HG02642 (cell line): Measurements from ENCODE around the gene SLC35F6.
A peak's percentile ranks its signal among the peaks of the same experiment; 100 is the strongest.
"Not testable (repeated sequence)": the region's sequence is repeated elsewhere in the genome, so short reads cannot be mapped to it uniquely, and the experiment has no call there.

Source experiments
- ATAC-seq: cut with Tn5 transposase; IDR thresholded peaks from one replicate; pipeline ENCODE4 v1.9.1; 2021; ENCODE audit warnings: mild to moderate bottlenecking; ENCODE audit not compliant: unreplicated experiment, poor library complexity

The SLC35F6 gene

DNA sequence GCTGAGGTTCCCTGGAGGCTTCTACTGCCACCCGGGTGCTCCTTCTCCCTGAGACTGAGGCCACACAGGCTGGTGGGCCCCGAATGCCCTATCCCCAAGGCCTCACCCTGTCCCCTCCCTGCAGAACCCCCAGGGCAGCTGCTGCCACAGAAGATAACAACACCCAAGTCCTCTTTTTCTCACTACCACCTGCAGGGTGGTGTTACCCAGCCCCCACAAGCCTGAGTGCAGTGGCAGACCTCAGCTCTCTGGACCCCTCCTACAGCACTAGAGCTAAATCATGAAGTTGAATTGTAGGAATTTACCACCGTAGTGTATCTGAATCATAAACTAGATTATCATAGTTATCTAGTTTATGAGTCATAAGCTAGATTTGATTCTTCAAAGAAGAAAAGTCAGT, 14.4 kb downstream of the SLC35F6 start:
- no peak for ATAC-seq

DNA sequence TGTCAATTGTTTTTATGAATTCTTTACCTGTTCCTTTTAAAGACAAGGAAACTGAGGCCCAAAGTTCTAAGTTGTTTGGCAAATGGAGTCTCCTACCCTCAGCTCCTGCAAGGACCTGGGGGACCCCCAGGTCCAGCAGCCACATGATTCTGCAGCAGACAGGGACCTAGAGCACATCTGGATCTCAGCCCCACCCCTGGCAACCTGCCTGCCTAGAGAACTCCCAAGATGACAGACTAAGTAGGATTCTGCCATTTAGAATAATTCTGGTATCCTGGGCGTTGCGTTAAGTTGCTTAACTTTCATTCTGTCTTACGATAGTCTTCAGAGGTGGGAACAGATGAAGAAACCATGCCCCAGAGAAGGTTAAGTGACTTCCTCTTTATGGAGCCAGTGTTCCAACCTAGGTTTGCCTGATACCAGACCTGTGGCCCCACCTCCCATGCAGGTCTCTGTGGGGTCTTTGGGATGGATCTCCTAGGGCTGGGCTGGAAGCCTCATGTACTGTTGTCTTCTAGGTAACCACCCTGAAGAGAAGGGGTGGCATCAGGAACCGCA, 16.2 kb downstream of the SLC35F6 start:
- ATAC-seq, result no peak

DNA sequence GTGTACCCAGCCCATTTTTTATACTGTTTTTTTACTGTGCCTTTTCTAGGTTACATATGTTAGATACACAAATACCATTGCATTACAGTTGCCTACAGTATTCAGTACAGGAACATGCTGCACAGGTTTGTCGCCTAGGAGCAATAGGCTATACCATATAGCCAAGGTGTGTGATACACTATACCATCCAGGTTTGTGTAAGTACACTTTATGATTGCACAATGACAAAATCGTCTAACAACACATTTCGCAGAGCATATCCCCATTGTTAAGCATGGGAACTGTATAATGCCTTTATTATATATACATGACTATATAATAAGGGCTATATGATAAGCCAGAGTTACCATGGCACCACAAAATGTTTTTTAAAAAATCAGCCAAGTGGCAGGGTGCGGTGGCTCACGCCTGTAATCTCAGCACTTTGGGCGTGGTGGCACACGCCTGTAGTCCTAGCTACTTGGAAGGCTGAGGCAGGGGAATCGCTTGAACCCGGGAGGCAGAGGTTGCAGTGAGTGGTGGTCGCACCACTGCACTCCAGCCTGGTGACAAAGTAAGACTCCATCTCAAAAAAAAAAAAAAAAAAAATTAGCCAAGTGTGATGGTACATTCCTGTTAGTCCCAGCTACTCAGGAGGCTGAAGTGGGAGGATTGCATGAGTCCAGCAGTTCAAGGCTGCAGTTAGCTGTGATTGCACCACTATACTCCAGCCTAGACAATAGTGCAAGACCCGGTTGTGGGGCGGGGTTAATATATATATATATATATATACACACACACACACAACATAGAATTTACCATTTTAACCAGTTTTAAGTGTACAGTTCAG, 19.0 kb downstream of the SLC35F6 start:
- ATAC-seq, result no peak

DNA sequence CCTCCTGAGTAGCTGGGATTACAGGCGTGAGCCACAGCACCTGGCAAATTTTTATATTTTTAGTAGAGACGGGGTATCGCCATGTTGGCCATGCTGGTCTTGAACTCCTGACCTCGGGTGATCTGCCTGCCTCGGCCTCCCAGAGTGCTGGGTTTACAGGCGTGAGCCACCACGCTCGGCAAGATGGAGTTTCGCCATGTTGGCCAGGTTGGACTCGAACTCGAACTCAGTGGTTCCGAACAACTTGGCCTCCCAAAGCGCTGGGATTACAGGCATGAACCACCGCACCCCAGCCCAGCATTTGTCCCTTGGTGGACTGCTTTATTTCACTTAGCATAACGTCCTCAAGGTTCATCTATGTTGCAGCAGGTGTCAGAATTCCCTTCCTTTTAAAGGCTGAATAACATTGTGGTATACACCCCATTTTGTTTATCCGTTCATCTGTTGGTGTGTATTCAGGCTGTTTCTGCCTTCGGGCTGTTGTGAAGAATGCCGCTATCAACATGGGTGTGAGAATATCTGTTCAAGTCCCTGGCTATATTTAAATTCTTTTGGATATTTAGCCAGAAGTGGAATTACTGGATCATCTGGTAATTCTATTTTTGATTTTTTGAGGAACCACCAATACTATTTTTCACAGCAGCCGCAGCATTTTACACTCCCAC, 20.6 kb downstream of the SLC35F6 start:
- no peak for ATAC-seq

DNA sequence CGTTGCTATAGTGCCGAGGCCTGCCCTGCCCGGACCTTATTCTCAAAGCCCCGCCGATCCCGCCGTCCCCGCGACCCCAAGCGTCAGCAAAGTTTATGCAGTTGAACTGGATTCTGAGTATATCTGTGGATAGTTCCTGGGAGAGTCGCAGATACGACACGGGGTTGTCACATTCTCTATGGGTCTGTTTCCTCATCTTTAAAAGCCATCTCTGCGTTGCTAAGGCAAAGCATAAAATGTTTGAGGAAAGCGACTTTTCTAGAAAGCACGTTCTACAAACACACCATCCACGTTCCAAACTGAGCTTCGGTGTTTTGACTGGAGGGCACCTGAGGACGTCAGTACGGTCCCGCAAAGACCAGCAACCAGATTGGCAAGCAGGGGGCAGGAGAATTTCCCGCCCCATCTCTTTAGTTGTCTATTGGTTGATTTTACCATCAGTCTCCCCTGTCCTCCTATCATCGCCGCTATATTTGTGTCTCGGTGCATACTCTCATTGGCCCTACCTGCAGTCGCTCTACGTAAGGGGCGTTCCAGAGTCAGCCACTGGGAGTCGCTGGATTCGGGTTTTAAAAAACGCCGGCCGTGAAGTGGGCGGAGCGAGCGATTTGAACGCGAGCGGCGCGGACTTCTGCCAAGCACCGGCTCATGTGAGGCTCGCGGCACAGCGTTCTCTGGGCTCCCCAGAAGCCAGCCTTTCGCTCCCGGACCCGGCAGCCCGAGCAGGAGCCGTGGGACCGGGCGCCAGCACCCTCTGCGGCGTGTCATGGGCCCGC, 21.5 kb downstream of the SLC35F6 start, which contains the start of gene CENPA:
TSS of gene CENPA (plus strand) at position 626 of the 776 bp plus-strand sequence. CDS start at position 767, 141 bp downstream.
- ATAC-seq, result peak; percentile 99

DNA sequence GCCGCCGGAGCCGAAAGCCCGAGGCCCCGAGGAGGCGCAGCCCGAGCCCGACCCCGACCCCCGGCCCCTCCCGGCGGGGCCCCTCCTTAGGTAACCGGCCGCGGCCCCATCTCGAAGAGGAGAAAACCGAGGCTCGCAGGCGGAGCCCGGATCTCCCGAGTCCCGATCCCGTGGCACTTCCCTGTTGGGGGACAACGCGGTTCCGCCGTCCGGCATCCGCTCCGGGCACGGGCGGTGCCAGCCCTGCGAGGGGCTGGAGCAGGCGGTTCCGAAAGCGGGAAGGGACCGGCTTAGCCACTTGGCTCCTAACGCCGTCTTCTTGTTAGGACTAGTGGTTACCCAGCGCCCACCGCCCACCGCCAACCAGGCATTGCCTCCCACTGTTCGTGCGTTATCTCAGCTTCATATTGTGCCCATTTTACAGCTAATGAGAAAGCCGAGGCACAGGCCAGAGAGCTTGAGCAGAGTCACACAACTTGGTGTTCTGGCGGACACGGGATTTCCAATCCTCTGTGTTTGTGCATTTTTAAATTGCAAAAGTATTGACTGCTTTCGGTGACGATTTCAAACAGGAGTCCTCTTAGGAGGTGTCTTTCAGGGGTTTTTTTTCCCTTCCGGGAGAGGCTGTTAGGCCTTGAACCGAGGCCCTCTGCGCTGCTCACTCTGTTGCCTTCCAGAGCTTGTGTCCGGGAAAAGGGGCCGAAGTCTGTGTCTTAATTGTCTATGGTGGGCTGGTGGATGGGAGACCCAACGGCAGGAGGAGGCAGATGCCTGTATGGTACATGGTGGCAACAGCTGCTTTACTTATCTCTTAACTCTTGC, 22.3 kb downstream of the SLC35F6 start:
- peak; percentile 10 for ATAC-seq

DNA sequence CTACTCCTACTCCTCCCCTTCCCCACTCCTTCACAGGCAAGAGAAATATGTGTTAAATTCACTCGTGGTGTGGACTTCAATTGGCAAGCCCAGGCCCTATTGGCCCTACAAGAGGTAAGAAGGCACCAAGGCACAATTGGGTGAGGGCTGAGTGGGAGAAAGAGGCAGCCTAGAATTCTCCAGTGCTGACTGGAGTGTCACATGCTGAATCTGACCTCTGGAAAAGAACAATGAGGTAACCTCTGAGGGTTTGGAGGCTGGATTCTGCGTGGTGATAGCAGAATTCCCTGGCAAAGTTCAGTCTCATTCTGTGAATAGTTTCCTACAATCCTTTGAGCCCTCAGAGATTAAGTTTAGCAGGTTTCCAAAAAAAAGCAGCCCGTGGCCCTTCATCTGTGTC, 28.6 kb downstream of the SLC35F6 start:
- no peak for ATAC-seq

DNA sequence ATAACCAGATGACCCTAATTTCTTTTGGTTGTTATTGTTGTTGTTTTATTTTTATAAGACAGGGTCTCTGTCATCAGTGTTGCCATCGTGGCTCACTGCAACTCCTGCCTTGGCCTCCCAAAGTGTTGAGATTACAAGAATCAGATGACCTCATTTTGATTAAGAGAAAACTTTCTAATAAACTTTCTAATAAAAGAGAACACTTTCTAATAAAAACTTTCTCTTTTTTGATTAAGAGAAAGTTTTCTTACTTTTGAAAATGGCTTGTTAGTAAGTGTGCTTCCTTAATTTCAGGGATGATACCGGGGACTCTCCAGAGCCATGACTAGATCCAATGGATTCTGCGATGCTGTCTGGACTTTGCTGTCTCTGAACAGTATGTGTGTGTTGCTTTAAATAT, 29.4 kb downstream of the SLC35F6 start:
- ATAC-seq, result no peak

DNA sequence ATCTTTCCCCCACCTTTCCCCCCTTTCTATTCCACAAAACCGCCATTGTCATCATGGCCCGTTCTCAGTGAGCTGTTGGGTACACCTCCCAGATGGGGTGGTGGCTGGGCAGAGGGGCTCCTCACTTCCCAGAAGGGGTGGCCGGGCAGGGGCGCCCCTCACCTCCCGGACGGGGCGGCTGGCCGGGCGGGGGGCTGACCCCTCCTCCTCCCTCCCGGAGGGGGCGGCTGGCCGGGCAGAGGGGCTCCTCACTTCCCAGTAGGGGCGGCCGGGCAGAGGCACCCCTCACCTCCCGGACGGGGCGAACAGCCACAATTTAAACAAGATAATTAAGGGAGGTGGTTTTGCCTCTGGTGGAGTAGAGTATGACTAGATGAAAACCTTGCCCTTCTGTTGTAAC, 31.1 kb downstream of the SLC35F6 start:
- not testable (repeated sequence) for ATAC-seq

DNA sequence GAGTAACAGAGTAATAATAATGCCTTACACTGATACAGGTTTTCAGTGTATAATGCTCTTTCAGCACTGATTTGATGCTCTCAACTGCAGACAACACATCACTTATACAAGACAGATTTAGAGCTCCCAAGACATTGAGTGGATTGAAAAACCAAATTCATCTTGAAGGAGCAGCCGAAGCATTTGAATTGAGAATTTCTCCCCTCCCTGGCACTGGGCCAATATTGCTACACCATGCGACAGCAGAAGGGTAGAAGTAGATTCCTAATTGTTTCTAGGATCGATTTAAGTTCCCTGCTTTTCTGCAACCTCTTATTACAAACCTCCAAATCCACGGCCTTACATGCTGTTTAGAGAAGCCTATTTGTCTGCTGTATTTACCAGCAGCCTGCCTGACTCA, 37.2 kb downstream of the SLC35F6 start:
- ATAC-seq, result no peak

DNA sequence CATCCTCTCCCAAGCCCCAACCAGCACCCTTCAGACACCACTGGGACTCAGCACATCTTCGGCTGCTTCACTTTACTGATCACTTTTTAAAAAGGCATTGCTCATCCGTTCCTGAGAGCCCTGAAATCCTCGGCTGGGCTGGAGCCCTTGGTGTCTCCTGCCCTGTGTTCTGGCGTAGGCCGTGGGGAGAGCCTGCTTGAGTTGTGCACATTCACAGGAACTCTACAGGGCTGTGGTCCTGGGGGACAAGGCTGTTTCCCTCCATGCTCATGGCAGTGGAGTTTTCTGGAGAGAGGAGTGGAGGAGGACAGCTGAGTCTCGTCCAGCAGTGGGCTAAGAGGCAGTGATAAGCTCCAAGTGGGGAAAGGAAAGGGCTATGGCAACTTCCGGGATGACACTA, 37.7 kb downstream of the SLC35F6 start:
- ATAC-seq, result no peak

DNA sequence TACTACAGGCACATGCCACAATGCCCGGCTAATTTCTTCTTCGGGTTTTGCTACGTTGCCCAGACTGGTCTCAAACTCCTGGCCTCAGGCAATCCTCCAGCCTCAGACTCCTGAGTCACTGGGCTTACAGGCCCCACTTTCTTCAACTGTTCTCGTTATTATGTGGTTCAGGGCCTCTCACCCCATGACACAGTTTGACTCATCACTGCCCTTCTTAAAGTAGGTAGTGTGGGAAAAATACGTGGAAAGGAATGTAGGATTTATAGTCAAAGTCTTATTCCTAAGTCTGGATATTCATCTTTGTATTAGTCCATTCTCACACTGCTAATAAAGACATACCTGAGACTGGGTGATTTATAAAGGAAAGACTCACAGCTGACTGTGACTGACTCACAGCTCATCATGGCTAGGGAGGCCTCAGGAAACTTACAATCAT, 41.2 kb downstream of the SLC35F6 start:
- no peak for ATAC-seq

DNA sequence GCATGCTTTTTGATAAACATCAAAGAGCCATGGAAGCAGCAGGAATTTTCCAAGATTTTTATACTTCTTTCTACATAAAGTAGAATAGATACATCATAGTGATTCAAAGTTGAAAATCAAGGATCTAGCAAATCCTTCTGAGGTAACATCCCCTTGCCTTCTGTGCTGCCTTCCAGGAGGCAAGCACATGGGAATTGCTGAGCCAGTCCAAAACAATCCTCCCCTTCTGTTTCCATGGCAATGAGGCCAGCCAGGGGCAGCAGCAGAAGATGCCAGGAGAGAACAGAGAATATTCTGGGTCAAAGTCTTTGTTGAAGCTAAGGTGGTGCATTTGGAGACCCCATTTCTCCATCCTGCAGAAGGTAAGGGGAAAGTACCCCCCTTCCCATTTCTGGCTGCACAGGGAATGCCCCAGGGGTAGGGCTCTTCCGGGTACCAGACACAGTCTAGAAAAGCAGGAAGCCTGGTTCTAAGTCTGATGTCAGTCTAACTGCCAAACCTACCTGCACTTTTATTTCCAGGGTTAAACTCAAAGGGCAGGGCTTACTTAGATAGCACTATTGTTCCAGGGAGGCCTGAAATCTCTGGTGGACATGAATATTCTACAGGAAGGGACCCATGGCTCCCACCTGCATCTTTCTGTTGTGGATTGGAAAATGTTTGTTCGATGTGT, 43.8 kb downstream of the SLC35F6 start:
- ATAC-seq, result no peak

DNA sequence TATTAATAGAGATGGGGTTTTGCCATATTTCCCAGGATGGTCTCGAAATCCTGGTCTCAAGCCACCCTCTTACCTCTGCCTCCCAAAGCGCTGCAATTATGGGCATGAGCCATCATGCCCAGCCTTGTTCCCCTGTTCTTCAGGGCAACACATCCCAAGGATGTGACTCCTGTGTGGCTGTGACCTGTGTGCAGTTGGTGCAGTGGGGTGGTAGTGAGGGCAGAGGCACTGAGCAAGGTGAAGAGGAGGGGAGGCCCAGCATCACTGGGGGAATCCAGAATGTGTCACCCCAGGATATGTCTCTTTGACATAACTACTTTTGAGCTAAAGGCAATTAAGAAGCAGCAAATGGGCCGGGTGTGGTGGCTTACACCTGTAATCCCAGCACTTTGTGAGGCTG, 45.1 kb downstream of the SLC35F6 start:
- ATAC-seq, result no peak

DNA sequence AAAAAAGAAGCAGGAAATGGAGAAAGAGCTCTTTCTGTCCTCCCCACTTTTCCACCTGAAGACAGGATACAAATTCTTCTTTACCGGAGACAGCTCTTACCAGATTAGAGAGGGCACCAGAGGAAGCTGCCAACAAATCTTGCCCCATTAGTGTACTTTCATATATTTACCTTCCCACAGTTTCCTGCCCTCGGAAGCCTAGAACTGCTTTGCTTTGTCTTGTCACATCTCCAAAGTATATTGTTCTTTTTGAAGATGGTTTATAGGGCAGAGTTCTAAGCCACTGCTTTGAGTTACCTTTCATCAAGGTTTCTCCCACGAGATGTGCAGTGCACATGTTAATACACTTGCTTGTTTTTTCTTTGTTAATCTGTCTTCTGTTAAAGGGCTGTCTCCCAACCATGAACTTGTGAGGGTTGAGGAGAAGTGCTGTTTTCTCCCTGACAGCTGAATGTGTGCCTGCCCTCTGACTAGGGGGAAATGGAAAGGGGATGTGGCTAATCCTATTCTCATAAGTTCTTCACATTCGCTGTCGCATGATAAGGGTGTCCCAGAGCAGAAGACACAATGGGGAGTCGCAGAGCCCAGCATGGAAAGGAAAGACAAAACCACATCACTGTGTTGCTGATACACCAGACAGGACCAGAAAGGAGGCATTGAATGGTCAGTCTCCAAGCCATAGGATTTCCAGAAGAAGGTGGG, 45.9 kb downstream of the SLC35F6 start:
- no peak for ATAC-seq

DNA sequence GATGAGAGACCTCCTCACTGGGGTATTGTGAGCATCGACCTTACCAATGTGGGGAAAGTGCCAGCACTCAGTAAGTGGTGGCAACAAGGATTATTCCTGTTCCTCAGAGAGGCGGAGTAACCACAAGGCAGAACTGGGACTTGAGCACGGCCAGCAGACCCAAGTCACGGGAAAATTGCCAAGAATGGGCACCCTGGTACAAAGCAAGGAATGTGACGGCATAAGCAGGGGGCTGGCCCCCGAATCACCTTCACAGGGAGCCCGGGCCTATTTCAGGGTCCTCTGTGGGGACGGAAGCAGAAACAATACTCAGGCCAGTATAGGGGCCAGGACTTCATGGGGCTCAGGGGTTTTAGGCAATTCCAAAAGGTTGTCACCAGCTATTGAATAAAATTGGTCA, 47.2 kb downstream of the SLC35F6 start:
- no peak for ATAC-seq

DNA sequence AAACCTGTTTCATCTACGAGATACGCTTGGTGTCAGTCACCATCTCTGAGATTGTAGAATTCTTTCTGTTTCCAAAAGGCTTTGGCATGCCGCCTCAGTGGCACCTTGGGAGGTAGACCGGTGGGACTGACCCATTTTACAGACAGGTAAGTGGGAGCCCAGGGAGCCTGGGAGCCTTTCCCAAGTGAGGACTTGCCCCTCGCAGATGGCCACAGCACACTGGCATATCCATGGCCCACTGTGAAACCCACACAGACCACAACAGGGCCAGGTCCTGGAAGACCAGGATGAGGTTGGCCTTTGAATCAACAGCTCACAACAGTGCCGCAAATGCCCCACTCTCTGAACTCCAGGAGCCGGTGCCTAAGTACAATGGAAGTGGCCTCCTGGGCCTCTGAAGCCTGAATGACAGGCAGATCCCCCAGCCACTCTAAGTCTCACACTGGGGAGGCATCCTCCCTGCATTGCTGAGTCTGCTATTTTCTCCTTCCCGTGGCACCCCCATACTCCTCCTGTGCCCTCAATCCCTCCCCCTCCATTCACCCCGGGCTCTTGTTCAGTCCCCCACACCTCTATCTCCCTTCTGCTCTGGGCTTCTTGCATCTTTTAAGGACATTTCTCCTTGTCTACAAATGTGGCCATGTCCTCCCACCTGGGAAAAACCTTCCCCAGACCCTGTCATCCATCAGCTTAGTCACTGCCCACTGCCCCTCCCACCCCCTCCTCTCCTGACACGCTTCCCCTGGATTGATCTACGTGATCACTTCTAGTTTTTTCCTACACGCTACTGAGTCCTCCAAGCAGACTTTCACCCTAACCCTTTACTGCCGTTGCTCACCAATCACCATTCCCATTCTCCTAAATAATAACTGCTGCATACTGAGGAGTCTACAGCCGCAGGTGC, 48.0 kb downstream of the SLC35F6 start:
- ATAC-seq, result no peak

DNA sequence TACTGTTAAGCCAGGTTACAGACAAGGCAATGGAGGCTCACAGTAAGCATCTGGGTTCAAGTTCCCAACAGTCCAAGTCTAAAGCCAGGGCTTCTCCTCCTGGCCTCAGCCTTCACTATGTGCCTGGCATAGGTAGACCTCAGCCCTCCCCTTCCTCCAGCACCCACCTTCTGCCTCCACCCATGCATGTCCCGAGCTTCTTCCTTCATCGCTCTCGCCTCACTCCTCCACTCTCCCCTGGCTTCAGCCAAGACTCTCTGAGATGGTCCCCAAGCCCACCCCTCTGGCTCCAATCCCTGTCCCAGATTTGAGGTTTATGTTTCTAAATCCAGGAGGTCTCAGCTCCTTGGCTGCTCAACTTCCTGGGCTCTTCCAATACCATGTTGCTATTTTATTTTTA, 48.6 kb downstream of the SLC35F6 start:
- no peak for ATAC-seq
